Right atrium auricular region (tissue), 2 donors: ENCODE results near the gene MRTO4. TPM values are rescaled to one million over a fixed set of nuclear protein-coding genes. Genes with fewer than 3 reads are reported as not detected.

Source experiments
- DNase-seq: peaks from one replicate; pipeline ENCODE4 v3.0.0-alpha.2; 2019; ENCODE audit warnings: low spot score
- H3K27ac ChIP-seq, 2 donors: fragments of 200-600 bp; sonication (generic); 1 replicate in 1 of 2; 2 replicates in 1 of 2; pipeline ENCODE4 v1.5.1; 2016 to 2019
- H3K27me3 ChIP-seq, 2 donors: fragments of 200-600 bp; sonication (generic); one replicate each; pipeline versions ENCODE4 v1.5.1 to v1.6.0; 2017 to 2019
- H3K36me3 ChIP-seq: fragments of 200-600 bp; sonication (generic); one replicate; pipeline ENCODE4 v1.5.1; 2016
- H3K4me1 ChIP-seq, 2 donors: fragments of 200-600 bp; sonication (generic); one replicate each; pipeline versions ENCODE4 v1.5.1 to v1.6.0; 2017 to 2019
- H3K4me3 ChIP-seq, 2 donors: fragments of 200-600 bp; sonication (generic); 1 replicate in 1 of 2; 2 replicates in 1 of 2; pipeline ENCODE4 v1.5.1; 2017 to 2019; ENCODE audit warnings: mild to moderate bottlenecking in 1 of 2, moderate library complexity in 1 of 2
- H3K9me3 ChIP-seq, 2 donors: fragments of 200-600 bp; sonication (generic); one replicate each; pipeline ENCODE4 v1.5.1; 2019
- total RNA-seq, 2 donors: library from RNA; depleted of rRNA; stranded (reverse); fragments of >200 nt; gene quantifications; one replicate each; pipeline ENCODE4 v1.1.0, GENCODE V29; 2016
- TF ChIP-seq, protein P1 (sequence below), 2 donors: fragments of 200-600 bp; sonication (generic); IDR thresholded peaks; one replicate each; pipeline ENCODE4 v1.5.1; 2019; ENCODE audit warnings: antibody characterized with exemption in 2 of 2

Gene MRTO4
- total RNA-seq, 2 donors from 2014 or later, result 8.6 to 16.1 TPM

DNA sequence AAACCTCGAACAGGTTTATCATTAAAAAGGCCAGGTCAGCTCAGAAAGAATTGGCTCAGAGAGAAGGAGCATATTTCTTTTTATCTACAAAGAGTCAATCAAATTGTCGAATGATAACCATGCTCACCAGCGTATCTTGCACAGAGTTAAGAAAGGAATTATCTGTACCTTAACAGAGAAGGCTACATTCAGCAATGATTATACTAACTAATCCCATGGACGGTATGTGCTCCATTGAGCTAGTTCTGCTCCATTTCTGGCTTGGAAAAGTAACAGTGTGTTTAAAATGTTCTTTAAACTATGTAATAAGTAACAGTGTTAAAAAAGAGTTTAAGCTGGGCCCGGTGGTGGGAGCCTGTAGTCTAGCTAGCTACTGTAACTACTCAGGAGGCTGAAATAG lies 45.8 kb upstream of the MRTO4 start:
- H3K27ac ChIP-seq, result no peak overlapping the region
- no peak for DNase-seq
- H3K36me3 ChIP-seq, result no peaks in the 10 kb centered on the region
- TF ChIP-seq, protein P1, sequence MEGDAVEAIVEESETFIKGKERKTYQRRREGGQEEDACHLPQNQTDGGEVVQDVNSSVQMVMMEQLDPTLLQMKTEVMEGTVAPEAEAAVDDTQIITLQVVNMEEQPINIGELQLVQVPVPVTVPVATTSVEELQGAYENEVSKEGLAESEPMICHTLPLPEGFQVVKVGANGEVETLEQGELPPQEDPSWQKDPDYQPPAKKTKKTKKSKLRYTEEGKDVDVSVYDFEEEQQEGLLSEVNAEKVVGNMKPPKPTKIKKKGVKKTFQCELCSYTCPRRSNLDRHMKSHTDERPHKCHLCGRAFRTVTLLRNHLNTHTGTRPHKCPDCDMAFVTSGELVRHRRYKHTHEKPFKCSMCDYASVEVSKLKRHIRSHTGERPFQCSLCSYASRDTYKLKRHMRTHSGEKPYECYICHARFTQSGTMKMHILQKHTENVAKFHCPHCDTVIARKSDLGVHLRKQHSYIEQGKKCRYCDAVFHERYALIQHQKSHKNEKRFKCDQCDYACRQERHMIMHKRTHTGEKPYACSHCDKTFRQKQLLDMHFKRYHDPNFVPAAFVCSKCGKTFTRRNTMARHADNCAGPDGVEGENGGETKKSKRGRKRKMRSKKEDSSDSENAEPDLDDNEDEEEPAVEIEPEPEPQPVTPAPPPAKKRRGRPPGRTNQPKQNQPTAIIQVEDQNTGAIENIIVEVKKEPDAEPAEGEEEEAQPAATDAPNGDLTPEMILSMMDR (IDR thresholded peaks at IDR 0.05), result no peak
- H3K9me3 ChIP-seq, result no peaks in the 10 kb centered on the region
- H3K4me3 ChIP-seq, result no peak overlapping the region
- peaks cover 0 to 74% of the 10 kb centered on the region in 2 donors for H3K4me1 ChIP-seq
- no peaks in the 10 kb centered on the region for H3K27me3 ChIP-seq

DNA sequence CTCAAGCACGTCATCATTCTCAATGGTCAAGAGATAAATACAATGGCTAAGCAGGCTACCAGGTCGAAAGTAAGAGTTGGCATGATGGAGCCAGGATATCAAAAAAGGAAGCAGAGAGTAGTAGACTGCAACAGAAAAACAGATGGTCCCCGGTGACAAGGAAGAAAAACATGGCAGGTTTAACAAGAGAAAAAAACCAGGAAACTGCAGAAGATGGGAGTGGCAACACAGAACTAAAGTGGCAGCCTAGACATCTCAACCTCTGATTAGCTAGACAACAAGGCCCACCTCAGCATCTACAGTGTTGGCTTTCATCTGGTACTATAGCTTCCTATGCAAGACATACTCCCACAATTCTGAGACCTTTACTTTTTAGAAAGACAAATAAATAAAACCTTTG lies 44.7 kb upstream of the MRTO4 start:
- no peak overlapping the region for H3K4me3 ChIP-seq
- H3K36me3 ChIP-seq, result no peaks in the 10 kb centered on the region
- peaks cover 0 to 81% of the 10 kb centered on the region in 2 donors for H3K4me1 ChIP-seq
- no peaks in the 10 kb centered on the region for H3K27me3 ChIP-seq
- TF ChIP-seq, protein P1 (IDR thresholded peaks at IDR 0.05), result no peak
- H3K27ac ChIP-seq, result no peak overlapping the region
- H3K9me3 ChIP-seq, result no peaks in the 10 kb centered on the region
- DNase-seq, result no peak

DNA sequence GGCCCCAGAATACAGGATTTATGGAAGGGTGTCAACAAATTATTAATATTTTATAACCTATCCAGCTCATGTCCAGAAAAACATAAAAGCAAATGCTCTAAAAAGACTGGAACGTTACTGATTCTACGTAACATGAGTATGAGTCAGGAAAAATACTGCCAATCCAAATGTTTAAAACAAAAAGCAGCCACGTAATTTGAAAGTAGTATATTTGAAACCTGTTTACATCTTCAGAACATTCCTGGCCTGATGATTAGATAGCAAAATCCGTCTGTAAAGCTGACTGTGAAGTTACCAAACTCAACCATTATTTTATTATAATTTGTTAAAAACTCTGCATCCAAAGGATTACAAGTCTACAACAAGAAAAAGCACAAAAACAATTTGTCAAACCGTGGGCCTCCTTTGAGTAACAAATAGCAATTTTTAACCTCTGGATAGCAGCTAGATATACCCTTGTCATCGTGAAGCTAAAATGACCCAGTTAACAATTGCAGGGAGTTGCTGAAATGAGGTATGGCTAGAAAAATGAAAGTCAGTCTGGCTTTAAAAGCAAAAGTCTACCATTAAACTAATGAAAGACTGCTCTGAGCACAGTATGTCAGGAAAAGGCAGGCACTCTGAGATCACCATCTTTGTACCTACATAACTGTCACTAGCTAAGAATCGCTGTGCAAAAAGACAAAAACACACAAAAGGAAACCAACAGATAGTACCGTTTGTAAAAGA lies 42.7 kb upstream of the MRTO4 start:
- TF ChIP-seq, protein P1 (IDR thresholded peaks at IDR 0.05), result no peak
- Histone ChIP-seq H3K27me3 (no peaks in the 10 kb centered on the region), H3K9me3 (no peaks in the 10 kb centered on the region), H3K4me3 (peak overlapping the region; percentile 81 to 95), H3K36me3 (peaks cover 6% of the 10 kb centered on the region), H3K4me1 (peaks cover 0 to 69% of the 10 kb centered on the region in 2 donors), H3K27ac (peak overlapping the region; percentile 92 to 96)
- no peak for DNase-seq

DNA sequence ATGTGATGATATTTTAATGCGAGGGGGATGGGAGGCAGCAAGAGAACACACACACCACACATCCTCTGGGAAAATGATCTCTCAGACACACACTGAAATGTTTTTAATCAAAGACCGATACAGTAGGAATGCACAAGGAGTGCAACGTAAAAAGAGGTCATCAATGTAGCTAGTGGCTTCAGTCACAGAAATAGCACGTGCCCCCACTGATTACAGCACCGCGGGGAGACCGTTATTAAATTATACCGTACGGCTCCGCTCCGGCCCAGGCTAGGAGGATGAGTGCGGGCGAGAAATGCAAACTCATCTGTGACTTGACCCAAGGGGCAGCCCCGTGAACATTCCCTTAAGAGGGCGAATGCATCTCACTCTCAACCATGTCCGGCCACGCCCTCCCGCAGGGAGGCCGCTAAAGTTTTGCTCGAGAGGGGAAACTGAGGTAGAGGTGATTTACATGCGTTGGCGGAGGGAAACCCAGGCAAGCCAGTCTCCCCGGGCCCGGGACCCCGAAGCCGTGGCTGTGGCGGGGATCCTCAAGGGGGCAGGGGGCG lies 42.1 kb upstream of the MRTO4 start:
- Histone ChIP-seq H3K4me1 (peaks cover 0 to 63% of the 10 kb centered on the region in 2 donors), H3K27ac (peak overlapping the region; percentile 92 to 96), H3K4me3 (peak overlapping the region; percentile 81 to 95), H3K9me3 (no peaks in the 10 kb centered on the region), H3K27me3 (no peaks in the 10 kb centered on the region), H3K36me3 (peaks cover 11% of the 10 kb centered on the region)
- peak; percentile 59 for DNase-seq
- TF ChIP-seq, protein P1 (IDR thresholded peaks at IDR 0.05), result no peak

DNA sequence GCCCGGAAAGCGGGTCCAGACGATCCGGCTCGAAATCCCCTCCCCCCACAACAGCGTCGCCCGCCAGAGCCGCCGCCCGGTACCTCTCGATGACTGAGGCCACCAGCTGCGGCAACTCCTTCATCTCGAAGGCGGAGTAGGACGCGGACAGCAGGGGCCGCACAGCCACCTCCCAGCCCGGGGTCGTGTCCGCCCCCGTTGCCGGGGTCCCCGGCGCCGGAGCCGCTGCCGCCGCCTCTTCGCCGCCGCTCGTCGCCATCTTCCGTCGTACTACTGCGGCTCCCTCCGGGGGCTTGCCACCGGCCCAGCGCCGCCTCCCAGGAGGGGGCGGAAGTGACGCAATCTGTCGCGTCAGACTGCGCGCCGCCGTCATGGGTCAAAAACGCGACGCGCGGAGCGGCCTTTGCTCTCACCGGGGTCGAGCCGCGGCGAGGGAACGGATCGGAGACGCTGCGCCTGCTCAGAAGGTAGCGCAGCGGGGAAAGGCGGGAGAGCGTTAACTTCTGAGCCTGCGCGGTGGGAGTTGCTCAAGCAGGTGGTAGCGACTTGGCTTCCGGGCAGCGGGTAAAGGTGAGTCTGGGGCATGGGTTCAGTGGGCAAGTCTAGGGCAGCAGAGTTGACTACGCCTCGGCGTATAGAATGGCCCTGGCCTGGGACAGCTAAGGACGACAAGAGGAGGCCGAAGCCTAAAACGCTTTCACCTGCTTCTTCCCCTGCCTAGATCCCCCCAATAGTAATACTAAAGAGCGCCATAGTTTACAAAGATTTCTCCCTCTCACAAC lies 41.4 kb upstream of the MRTO4 start, which contains the start of gene UBR4:
UBR4 (minus strand) TSS at position 277 of the 782 bp plus-strand sequence; CDS start at position 259, 18 bp downstream.
- Histone ChIP-seq H3K36me3 (peaks cover 11% of the 10 kb centered on the region), H3K4me3 (peak within 1 kb of the TSS; percentile 81 to 95), H3K9me3 (no peaks in the 10 kb centered on the region), H3K27ac (peak within 1 kb of the TSS; percentile 92 to 96), H3K27me3 (no peaks in the 10 kb centered on the region), H3K4me1 (peaks cover 0 to 56% of the 10 kb centered on the region in 2 donors)
- DNase-seq, result peak; percentile 95
- TF ChIP-seq, protein P1 (IDR thresholded peaks at IDR 0.05), result peak in 1 of 2 donors; percentile 21
